IgD-negative memory B cell (primary cell): ENCODE data around the gene HOXD11. TPM values are rescaled to one million over a fixed set of nuclear protein-coding genes. Genes with fewer than 3 reads are reported as not detected.

Experiments used
- H3K27ac Mint-ChIP-seq, 3 donors: one replicate each; pipeline ENCODE4 v1.8.0; 2020 to 2022; ENCODE audit warnings: mild to moderate bottlenecking in 3 of 3, mixed read lengths in 3 of 3, moderate library complexity in 1 of 3
- H3K27me3 Mint-ChIP-seq: one replicate; pipeline ENCODE4 v1.8.0; 2021; ENCODE audit warnings: mixed read lengths
- H3K36me3 Mint-ChIP-seq: one replicate; pipeline ENCODE4 v1.8.0; 2020; ENCODE audit warnings: mild to moderate bottlenecking, mixed read lengths
- H3K4me1 Mint-ChIP-seq, 3 donors: one replicate each; pipeline ENCODE4 v1.8.0; 2020 to 2022; ENCODE audit warnings: mixed read lengths in 3 of 3, mild to moderate bottlenecking in 1 of 3
- H3K4me3 Mint-ChIP-seq, 4 donors: one replicate each; pipeline ENCODE4 v1.8.0; 2020 to 2022; ENCODE audit warnings: mild to moderate bottlenecking in 4 of 4, mixed read lengths in 4 of 4, moderate library complexity in 3 of 4
- H3K9me3 Mint-ChIP-seq, 3 donors: one replicate each; pipeline ENCODE4 v1.8.0; 2020 to 2021; ENCODE audit warnings: mixed read lengths in 3 of 3, mild to moderate bottlenecking in 1 of 3
- polyA plus RNA-seq: library from polyadenylated mRNA; unstranded; fragments of 300-500 nt; fragmentation: Illumina TruSeq; gene quantifications from one replicate; pipeline ENCODE4 v1.2.3, GENCODE V29; 2021

Gene HOXD11
- polyA plus RNA-seq, 1 donor from 2014 or later, result not detected

- Mint-ChIP-seq H3K27ac (peak overlapping the region; percentile 86 to 96 (median 91)), H3K27me3 (peaks cover 72% of the 10 kb centered on the region), H3K4me3 (peak overlapping the region in 3 of 4 donors; percentile 26 to 72 (median 43))
Observed at GRCh38 chr2:176085120-176085788, 21.8 kb upstream of the HOXD11 start.

GRCh38 chr2:176085861-176086771 is 21.0 kb upstream of the HOXD11 start:
- peak overlapping the region; percentile 53 to 96 (median 91) for H3K27ac Mint-ChIP-seq
- H3K4me1 Mint-ChIP-seq, result peaks cover 0 to 4% (median 4%) of the 10 kb centered on the region in 3 donors
- H3K9me3 Mint-ChIP-seq, result peaks cover 0 to 10% (median 0%) of the 10 kb centered on the region in 3 donors
- H3K27me3 Mint-ChIP-seq, result peaks cover 74% of the 10 kb centered on the region
- peaks cover 2% of the 10 kb centered on the region for H3K36me3 Mint-ChIP-seq
- peak overlapping the region in 1 of 4 donors; percentile 82 for H3K4me3 Mint-ChIP-seq

More at GRCh38 chr2:176085120-176085788, 21.8 kb upstream of the HOXD11 start:
- Mint-ChIP-seq H3K36me3 (peaks cover 2% of the 10 kb centered on the region), H3K9me3 (peaks cover 0 to 13% (median 0%) of the 10 kb centered on the region in 3 donors), H3K4me1 (peaks cover 0 to 4% (median 0%) of the 10 kb centered on the region in 3 donors)

- H3K4me3 Mint-ChIP-seq, result peak overlapping the region in 1 of 4 donors; percentile 82
- peaks cover 5 to 10% (median 6%) of the 10 kb centered on the region in 3 donors for H3K4me1 Mint-ChIP-seq
- peaks cover 2% of the 10 kb centered on the region for H3K36me3 Mint-ChIP-seq
- peaks cover 75% of the 10 kb centered on the region for H3K27me3 Mint-ChIP-seq
- H3K27ac Mint-ChIP-seq, result peak overlapping the region; percentile 10 to 91 (median 83)
- peaks cover 0 to 11% (median 0%) of the 10 kb centered on the region in 3 donors for H3K9me3 Mint-ChIP-seq
Observed at GRCh38 chr2:176087330-176088047, 19.6 kb upstream of the HOXD11 start.

GRCh38 chr2:176088048-176088936 is 18.8 kb upstream of the HOXD11 start:
- peaks cover 2% of the 10 kb centered on the region for H3K36me3 Mint-ChIP-seq
- peak overlapping the region; percentile 31 to 85 (median 83) for H3K27ac Mint-ChIP-seq
- peaks cover 0 to 11% (median 0%) of the 10 kb centered on the region in 3 donors for H3K9me3 Mint-ChIP-seq
- peak overlapping the region; percentile 18 to 88 (median 40) for H3K4me3 Mint-ChIP-seq
- H3K4me1 Mint-ChIP-seq, result peaks cover 5 to 10% (median 6%) of the 10 kb centered on the region in 3 donors
- peaks cover 73% of the 10 kb centered on the region for H3K27me3 Mint-ChIP-seq

- Mint-ChIP-seq H3K36me3 (peaks cover 2% of the 10 kb centered on the region), H3K9me3 (peaks cover 0 to 19% (median 0%) of the 10 kb centered on the region in 3 donors), H3K4me1 (peaks cover 5 to 10% (median 6%) of the 10 kb centered on the region in 3 donors), H3K4me3 (peak overlapping the region in 1 of 4 donors; percentile 36), H3K27me3 (peaks cover 71% of the 10 kb centered on the region), H3K27ac (peak overlapping the region; percentile 4 to 84 (median 83))
Observed at GRCh38 chr2:176088937-176089842, 17.9 kb upstream of the HOXD11 start.

- peaks cover 0 to 21% (median 0%) of the 10 kb centered on the region in 3 donors for H3K9me3 Mint-ChIP-seq
- H3K4me1 Mint-ChIP-seq, result peaks cover 5 to 10% (median 6%) of the 10 kb centered on the region in 3 donors
- H3K36me3 Mint-ChIP-seq, result peaks cover 2% of the 10 kb centered on the region
- peaks cover 71% of the 10 kb centered on the region for H3K27me3 Mint-ChIP-seq
- H3K27ac Mint-ChIP-seq, result peak overlapping the region in 1 of 3 donors; percentile 83
- H3K4me3 Mint-ChIP-seq, result peak overlapping the region in 1 of 4 donors; percentile 45
Observed at GRCh38 chr2:176089843-176090395, 17.2 kb upstream of the HOXD11 start.

GRCh38 chr2:176090862-176091261 is 16.2 kb upstream of the HOXD11 start:
- peaks cover 0 to 21% (median 1%) of the 10 kb centered on the region in 3 donors for H3K9me3 Mint-ChIP-seq
- peak overlapping the region in 1 of 4 donors; percentile 51 for H3K4me3 Mint-ChIP-seq
- H3K36me3 Mint-ChIP-seq, result peaks cover 2% of the 10 kb centered on the region
- H3K27me3 Mint-ChIP-seq, result peaks cover 79% of the 10 kb centered on the region
- H3K4me1 Mint-ChIP-seq, result peaks cover 5 to 15% (median 6%) of the 10 kb centered on the region in 3 donors
- H3K27ac Mint-ChIP-seq, result peak overlapping the region; percentile 48 to 86 (median 83)

- Mint-ChIP-seq H3K4me3 (peak overlapping the region; percentile 34 to 80 (median 62)), H3K4me1 (peaks cover 6 to 19% (median 10%) of the 10 kb centered on the region in 3 donors), H3K27me3 (peaks cover 82% of the 10 kb centered on the region), H3K36me3 (peaks cover 2% of the 10 kb centered on the region), H3K9me3 (peaks cover 0 to 21% (median 1%) of the 10 kb centered on the region in 3 donors), H3K27ac (peak overlapping the region; percentile 83 to 92 (median 86))
Observed at GRCh38 chr2:176091329-176092258, 15.5 kb upstream of the HOXD11 start.

- H3K27ac Mint-ChIP-seq, result peak within 1 kb of the TSS; percentile 86 to 92 (median 86)
- H3K4me3 Mint-ChIP-seq, result peak within 1 kb of the TSS; percentile 34 to 80 (median 62)
- H3K36me3 Mint-ChIP-seq, result no peaks in the 10 kb centered on the region
- H3K9me3 Mint-ChIP-seq, result peaks cover 0 to 18% (median 1%) of the 10 kb centered on the region in 3 donors
- peaks cover 82% of the 10 kb centered on the region for H3K27me3 Mint-ChIP-seq
- H3K4me1 Mint-ChIP-seq, result peaks cover 7 to 22% (median 16%) of the 10 kb centered on the region in 3 donors
Observed at GRCh38 chr2:176092270-176093144, 14.6 kb upstream of the HOXD11 start, which contains the start of gene HOXD13. TSS of gene HOXD13 (plus strand) at chr2:176092721. CDS start at chr2:176092891, 170 bp downstream.

- peaks cover 7 to 22% (median 19%) of the 10 kb centered on the region in 3 donors for H3K4me1 Mint-ChIP-seq
- peak overlapping the region in 3 of 4 donors; percentile 23 to 67 (median 61) for H3K4me3 Mint-ChIP-seq
- peaks cover 82% of the 10 kb centered on the region for H3K27me3 Mint-ChIP-seq
Observed at GRCh38 chr2:176093145-176093897, 13.8 kb upstream of the HOXD11 start.

More at GRCh38 chr2:176093145-176093897, 13.8 kb upstream of the HOXD11 start:
- Mint-ChIP-seq H3K36me3 (no peaks in the 10 kb centered on the region), H3K27ac (peak overlapping the region; percentile 86), H3K9me3 (peaks cover 0 to 18% (median 1%) of the 10 kb centered on the region in 3 donors)
